Measurements from ENCODE around the gene KCNH3. TPM values are rescaled to one million over a fixed set of nuclear protein-coding genes. Genes with fewer than 3 reads are reported as not detected.
"Not testable (repeated sequence)": the region's sequence is repeated elsewhere in the genome, so short reads cannot be mapped to it uniquely, and the experiment has no call there.

The KCNH3 gene
- total RNA-seq, 4 donors from 2014 or later: 0.57 to 0.83 TPM; not detected in 2

GRCh38 chr12:49598527-49598926 lies 59.7 kb downstream of the KCNH3 start:
- Histone ChIP-seq H3K27ac (no peak overlapping the region), H3K27me3 (no peaks in the 10 kb centered on the region), H3K9me3 (no peaks in the 10 kb centered on the region), H3K36me3 (no peaks in the 10 kb centered on the region), H3K4me3 (no peak overlapping the region), H3K4me1 (no peaks in the 10 kb centered on the region)
- TF ChIP-seq POLR2A (IDR thresholded peaks at IDR 0.05): no peak
- TF ChIP-seq, protein P1, sequence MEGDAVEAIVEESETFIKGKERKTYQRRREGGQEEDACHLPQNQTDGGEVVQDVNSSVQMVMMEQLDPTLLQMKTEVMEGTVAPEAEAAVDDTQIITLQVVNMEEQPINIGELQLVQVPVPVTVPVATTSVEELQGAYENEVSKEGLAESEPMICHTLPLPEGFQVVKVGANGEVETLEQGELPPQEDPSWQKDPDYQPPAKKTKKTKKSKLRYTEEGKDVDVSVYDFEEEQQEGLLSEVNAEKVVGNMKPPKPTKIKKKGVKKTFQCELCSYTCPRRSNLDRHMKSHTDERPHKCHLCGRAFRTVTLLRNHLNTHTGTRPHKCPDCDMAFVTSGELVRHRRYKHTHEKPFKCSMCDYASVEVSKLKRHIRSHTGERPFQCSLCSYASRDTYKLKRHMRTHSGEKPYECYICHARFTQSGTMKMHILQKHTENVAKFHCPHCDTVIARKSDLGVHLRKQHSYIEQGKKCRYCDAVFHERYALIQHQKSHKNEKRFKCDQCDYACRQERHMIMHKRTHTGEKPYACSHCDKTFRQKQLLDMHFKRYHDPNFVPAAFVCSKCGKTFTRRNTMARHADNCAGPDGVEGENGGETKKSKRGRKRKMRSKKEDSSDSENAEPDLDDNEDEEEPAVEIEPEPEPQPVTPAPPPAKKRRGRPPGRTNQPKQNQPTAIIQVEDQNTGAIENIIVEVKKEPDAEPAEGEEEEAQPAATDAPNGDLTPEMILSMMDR (IDR thresholded peaks at IDR 0.05): no peak
- no peak for DNase-seq

DNA sequence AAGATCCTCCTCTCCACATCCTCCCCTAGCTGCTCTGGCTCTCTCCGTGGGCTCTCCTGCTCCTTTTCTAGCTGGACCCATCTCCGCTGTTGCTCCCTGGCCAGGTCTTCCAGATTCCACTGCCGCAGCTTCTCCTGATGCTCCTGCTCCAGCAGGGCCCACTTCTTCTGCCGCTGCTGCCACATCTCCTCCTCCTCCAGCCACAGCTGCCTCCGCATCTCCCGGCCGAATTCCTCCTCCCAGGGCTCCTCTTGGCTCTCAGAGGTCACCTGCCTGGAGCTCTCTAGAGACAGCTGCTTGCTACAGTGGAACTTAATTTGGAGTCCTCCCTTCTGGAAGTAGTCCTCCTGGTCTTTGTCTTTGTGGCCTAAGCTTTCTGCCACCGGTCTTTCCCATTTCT lies 61.1 kb downstream of the KCNH3 start:
- Histone ChIP-seq H3K4me1 (no peaks in the 10 kb centered on the region), H3K27ac (no peak overlapping the region), H3K36me3 (no peaks in the 10 kb centered on the region), H3K9me3 (no peaks in the 10 kb centered on the region), H3K4me3 (no peak overlapping the region), H3K27me3 (no peaks in the 10 kb centered on the region)
- TF ChIP-seq, protein P1 (IDR thresholded peaks at IDR 0.05): no peak
- no peak for TF ChIP-seq POLR2A (IDR thresholded peaks at IDR 0.05)
- DNase-seq: no peak

- H3K27ac ChIP-seq: no peak overlapping the region
- no peaks in the 10 kb centered on the region for H3K36me3 ChIP-seq
- no peaks in the 10 kb centered on the region for H3K4me1 ChIP-seq
- no peaks in the 10 kb centered on the region for H3K27me3 ChIP-seq
- no peak overlapping the region for H3K4me3 ChIP-seq
- no peaks in the 10 kb centered on the region for H3K9me3 ChIP-seq
- no peak for TF ChIP-seq POLR2A (IDR thresholded peaks at IDR 0.05)
- TF ChIP-seq, protein P1 (IDR thresholded peaks at IDR 0.05): no peak
- DNase-seq: no peak
Measured at GRCh38 chr12:49603721-49604120, 64.9 kb downstream of the KCNH3 start.

GRCh38 chr12:49604856-49605255 lies 66.0 kb downstream of the KCNH3 start:
- no peaks in the 10 kb centered on the region for H3K4me1 ChIP-seq
- H3K27me3 ChIP-seq: no peaks in the 10 kb centered on the region
- no peak overlapping the region for H3K27ac ChIP-seq
- no peak for DNase-seq
- TF ChIP-seq POLR2A (IDR thresholded peaks at IDR 0.05): no peak
- TF ChIP-seq, protein P1 (IDR thresholded peaks at IDR 0.05): no peak
- no peaks in the 10 kb centered on the region for H3K9me3 ChIP-seq
- no peaks in the 10 kb centered on the region for H3K36me3 ChIP-seq
- no peak overlapping the region for H3K4me3 ChIP-seq

GRCh38 chr12:49605539-49605938 lies 66.7 kb downstream of the KCNH3 start, which contains the start of gene FAM186B:
Gene FAM186B (minus strand): TSS chr12:49605639. CDS start chr12:49605477, 162 bp downstream.
- not testable (repeated sequence) for H3K4me1 ChIP-seq, DNase-seq, H3K27me3 ChIP-seq, H3K9me3 ChIP-seq, H3K36me3 ChIP-seq, H3K27ac ChIP-seq, H3K4me3 ChIP-seq

Small RNAs within 50 kb of the gene (small RNA-seq; reads per million reads assigned to genes)
- gene POLR2KP1 (0 reads per million in 2 donors), gene RNU6-834P (0 reads per million in 2 donors)

Other genes with a start within 250 kb of the KCNH3 start
- 1 to 10 TPM in 3 of 4 donors, not detected in 1; 6.4 to 8.8 (median 6.5) TPM for gene PRPH, start 243.9 kb upstream of the KCNH3 start, total RNA-seq
- 10 to 100 TPM in 2 of 4 donors, 1 to 10 TPM in 2; 8.0 to 28.1 (median 10.2) TPM for gene TROAP, start 215.8 kb upstream of the KCNH3 start, total RNA-seq
- gene C1QL4, start 201.8 kb upstream of the KCNH3 start, total RNA-seq: not detected
- 10 to 100 TPM in 3 of 4 donors, 1 to 10 TPM in 1; 5.0 to 57.8 (median 56.4) TPM for gene DNAJC22, start 192.1 kb upstream of the KCNH3 start, total RNA-seq
- 10 to 100 TPM; 20.2 to 49.5 (median 24.8) TPM for gene SPATS2, start 171.6 kb upstream of the KCNH3 start, total RNA-seq
- gene MCRS1, start 29.1 kb downstream of the KCNH3 start, total RNA-seq: 100 to 1,000 TPM in 1 of 4 donors, 10 to 100 TPM in 3; 68.0 to 107 (median 85.6) TPM
- 1 to 10 TPM in 1 of 4 donors, under 1 TPM in 1, not detected in 2; 0.35 to 1.0 TPM for gene FAM186B, start 66.6 kb downstream of the KCNH3 start, total RNA-seq
- gene PRPF40B, start 84.5 kb downstream of the KCNH3 start, total RNA-seq: 10 to 100 TPM in 3 of 4 donors, 1 to 10 TPM in 1; 3.7 to 18.2 (median 15.5) TPM
- gene FMNL3, start 168.4 kb downstream of the KCNH3 start, total RNA-seq: 10 to 100 TPM in 2 of 4 donors, 1 to 10 TPM in 2; 2.1 to 40.4 (median 8.2) TPM
- gene TMBIM6, start 202.5 kb downstream of the KCNH3 start, total RNA-seq: 1,000 to 10,000 TPM in 1 of 4 donors, 100 to 1,000 TPM in 3; 104 to 1,479 (median 689) TPM

Measured in Peyer's patch (tissue), 4 donors.